Loucy (cell line): ENCODE data around the gene F3.

ENCODE experiments used
- CTCF ChIP-seq: fragments of 200-600 bp; sonication (generic); conservative IDR thresholded peaks from 2 replicates; pipeline ENCODE4 v1.5.1; 2014; ENCODE audit warnings: mild to moderate bottlenecking, antibody characterized with exemption, low read length
- EZH2phosphoT487 ChIP-seq: fragments of 200-600 bp; IDR thresholded peaks from 2 replicates; pipeline ENCODE4 v1.6.1; 2018; ENCODE audit warnings: antibody characterized with exemption, mild to moderate bottlenecking, moderate library complexity, borderline replicate concordance

GRCh38 chr1:94519351-94519750, 22.2 kb downstream of the F3 start:
- TF ChIP-seq CTCF, result no peak
- TF ChIP-seq EZH2phosphoT487, result no peak
